NCI-H748 (cell line): ENCODE measurements around the gene ABHD2.

Experiments
- DNase-seq: peaks from one replicate; lab custom pipeline; 2025; ENCODE audit not compliant: unreplicated experiment; lab: John Stamatoyannopoulos, UW

ABHD2 gene

DNA sequence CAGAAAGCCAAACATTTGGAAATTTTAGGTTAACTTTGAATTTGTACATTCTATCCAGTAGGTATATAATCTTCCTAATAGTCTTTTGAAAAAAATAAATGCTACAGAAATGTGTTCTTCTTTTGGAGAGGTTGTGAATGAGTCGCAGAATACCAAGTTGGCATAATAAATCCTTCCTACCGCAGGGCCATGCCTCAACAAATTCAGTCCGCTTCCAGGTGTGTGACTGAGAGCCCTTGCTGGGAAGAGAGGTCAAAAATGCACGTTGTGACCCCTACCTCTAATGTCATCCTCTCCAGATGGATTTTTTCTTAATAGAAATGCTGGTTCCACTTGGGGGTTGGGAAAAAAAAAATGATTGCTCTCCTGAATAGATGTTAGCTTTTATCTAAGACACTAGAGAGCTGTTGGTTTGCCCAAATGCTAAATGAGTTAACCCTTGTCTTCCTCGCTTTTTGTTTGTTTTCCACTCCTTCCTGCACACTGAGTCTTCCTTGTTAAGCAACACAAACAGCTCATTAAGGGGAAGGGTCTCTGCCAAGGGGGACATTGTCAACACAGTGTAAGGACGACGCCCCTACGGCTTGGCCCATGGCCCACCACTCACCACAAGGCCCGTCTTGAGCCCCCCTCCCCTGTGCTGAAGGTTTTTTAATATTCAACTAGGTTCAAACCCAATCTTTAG is 99.2 kb downstream of the ABHD2 start:
- no peak for DNase-seq

DNA sequence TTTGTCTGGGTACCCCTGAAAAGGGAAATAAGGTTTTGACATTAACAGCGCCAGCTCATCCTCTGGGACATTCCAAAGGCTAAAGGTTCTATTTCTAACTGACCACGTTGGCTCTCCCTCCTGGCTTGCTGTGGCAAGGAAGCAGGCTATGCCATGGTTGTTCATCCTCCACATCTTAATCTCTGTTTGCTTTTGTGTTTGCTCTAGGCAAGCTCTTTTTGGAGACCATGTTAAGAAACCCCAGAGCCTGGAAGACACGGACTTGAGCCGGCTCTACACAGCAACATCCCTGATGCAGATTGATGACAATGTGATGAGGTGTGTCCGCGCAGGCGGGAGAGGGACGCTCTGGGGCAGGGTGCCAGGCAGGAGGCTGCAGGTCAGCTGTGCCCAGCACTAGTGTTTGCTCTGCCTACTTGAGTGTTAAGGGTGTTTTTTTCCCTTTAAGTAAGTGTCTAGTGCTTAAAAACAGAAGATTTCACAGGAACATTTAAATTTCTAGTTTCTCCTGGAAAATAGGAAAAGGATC is 99.8 kb downstream of the ABHD2 start:
- no peak for DNase-seq

DNA sequence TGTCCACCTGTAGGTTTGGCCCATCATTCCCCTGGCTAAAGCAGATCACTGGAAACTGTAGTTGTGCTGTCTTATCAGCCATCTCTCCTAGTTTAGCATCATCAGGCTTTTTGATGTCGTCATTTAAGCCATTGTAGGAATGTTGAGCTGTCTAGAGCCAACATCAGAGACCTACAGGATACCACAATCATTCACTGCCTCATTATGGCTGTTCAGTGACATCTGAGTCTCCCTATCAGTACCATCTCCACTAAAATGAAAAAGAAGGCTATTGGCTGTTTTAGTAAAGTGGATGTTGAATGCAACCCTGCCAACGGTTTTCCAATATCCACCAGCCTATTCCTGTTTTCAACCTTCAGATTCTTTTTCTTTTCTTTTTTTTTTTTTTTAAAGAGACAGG is 103.9 kb downstream of the ABHD2 start:
- DNase-seq, result no peak

- DNase-seq, result no peak
Observed at GRCh38 chr15:89192766-89193165, 104.5 kb downstream of the ABHD2 start.

DNA sequence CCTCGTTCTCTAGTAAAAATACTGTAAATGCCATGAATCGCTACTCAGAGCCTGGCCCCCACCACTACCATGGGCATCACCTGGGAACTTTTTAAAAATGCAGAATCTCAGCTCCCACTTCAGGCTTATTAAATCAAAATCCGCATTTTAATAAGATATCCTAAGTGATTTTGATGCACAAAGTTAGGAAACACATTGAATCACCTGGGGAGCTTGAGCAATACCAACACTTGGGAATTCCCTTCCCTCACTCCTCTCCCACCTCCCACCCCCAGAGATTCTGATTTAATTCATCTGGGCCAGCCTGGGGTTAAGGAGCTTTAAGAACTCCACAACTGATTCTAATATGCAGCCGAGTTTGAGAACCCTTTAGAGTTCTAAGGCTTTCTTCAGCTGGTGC is 106.4 kb downstream of the ABHD2 start:
- DNase-seq, result no peak

DNA sequence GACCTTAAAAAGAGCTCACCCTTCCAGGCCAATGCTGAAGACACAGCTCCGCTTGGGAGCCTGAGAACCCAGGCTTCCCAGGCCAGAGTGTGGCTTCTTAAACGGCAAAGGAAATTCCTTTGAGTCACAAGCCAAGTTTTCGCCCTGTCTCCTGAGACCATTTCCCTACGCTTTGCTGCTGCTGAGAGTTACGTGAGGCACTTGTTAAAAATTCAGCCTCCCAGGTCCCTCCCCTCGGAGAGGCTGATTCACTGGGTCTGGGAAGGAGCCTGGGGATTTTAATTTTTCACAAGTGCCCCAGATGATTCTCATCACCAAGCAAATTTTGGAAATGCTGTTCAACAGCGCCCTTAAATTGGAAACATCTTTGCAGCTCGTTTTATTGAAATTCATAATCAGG is 107.6 kb downstream of the ABHD2 start:
- no peak for DNase-seq

DNA sequence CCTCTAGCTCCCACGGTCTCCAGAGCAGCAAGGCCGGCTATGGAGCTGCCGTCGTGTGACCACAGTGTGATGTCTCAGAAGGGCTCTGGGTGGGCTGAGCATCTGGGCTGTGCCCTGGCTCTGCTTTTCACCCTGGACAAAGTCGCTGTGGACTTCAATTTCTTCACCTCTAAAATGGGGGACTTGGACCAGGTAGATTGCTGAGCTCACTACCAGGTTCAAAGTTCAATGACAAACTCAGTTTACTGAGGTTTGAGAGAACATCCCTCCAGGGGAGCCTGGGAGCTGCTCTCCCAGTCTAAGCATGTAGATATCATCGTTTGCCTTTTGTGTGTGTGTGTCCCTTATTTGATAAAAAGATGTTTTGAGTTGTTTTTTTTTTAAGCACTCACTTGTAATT is 108.0 kb downstream of the ABHD2 start:
- DNase-seq, result no peak

DNA sequence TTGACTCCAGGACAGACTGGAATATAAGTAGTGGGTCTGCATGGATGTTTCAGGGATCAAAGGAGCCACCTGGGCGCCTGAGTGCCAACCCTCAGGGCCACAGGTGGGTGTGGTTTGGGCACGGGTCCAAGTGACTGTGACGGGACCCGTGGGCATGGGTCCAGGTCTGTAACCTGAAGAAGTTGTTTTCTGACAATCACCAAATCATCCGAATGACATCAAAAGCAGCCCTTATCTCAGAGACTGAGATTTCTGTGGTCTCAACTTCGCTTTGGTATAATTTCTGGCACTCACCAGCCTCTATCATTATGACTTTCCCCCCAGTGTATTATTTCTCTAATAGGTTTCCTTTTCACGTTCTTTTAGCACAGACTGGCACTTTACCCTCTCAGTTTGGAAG is 108.7 kb downstream of the ABHD2 start:
- DNase-seq, result peak; percentile 12

GRCh38 chr15:89197503-89197971 is 109.3 kb downstream of the ABHD2 start:
- no peak for DNase-seq

DNA sequence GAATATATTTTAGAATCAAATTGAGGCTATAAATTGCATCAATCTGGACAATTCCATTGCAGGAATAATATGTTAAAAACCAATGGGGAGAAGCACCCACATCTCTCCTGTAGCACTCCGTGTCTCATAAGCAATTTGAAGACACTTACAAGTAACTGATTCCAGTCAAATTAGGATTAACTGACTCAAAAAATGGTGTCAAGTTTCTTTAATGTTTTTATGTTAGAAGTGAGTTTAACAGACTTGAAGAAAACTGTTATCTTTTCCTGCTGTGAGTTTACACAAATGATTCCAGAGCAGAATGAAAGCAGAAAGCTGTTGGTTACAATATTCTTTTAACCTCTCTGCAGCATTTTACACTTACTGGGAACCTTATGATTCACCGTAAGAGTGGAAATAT is 109.9 kb downstream of the ABHD2 start:
- no peak for DNase-seq

GRCh38 chr15:89198934-89199333 is 110.7 kb downstream of the ABHD2 start:
- no peak for DNase-seq

- no peak for DNase-seq
Observed at GRCh38 chr15:89199746-89200145, 111.5 kb downstream of the ABHD2 start.

GRCh38 chr15:89200182-89200581 is 111.9 kb downstream of the ABHD2 start:
- DNase-seq, result no peak

DNA sequence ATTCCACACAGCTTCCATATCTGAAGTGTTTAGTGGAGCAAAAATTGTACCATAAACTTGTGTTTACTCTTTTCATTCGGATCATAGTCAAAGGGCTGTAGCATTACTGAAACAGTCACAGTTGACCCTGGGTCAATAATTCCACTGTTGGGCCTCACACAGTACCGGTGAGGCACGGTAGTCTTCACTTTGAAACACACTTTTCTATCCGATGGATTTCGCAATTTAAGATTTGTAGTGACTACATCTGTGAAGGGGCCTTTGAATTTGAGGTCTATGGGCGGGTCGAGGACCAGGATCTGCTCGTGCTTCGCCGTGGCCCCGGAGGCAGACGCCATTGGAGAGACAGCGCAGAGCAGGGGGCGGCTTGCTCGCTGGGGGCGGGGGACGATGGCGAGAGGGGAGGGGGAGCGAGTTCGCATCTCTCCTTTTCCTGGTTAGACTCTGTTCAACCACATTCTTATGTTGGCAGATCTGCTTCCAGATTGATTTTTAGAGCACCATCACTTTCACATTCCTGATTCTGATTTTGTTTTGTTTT is 113.3 kb downstream of the ABHD2 start:
- no peak for DNase-seq

DNA sequence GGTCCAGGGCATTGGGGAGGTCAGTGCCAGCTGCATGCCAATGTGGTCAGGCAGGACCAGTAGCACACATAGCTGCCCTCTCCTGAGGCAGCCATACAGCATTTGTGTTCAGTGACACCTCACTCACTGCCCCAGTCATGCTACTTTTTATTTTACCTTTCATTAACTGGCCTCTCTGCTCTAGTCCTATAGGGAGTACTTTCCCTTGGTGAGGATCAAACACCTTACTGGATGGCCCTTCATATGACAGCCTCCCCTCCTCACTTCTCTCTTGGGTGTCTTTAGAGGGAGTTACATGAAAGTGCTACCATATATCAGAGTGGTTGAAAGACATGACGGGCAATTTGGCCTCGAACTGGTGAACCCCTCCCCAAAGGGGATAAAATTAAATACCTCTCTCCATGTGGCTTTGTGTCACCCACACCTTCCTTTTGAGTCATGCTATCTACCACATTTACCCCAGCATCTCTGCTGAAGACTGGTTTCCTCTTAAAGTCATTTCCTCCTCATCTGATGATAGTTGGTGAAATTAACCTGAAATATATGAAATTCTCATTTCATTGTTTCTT is 115.5 kb downstream of the ABHD2 start:
- DNase-seq, result no peak

DNA sequence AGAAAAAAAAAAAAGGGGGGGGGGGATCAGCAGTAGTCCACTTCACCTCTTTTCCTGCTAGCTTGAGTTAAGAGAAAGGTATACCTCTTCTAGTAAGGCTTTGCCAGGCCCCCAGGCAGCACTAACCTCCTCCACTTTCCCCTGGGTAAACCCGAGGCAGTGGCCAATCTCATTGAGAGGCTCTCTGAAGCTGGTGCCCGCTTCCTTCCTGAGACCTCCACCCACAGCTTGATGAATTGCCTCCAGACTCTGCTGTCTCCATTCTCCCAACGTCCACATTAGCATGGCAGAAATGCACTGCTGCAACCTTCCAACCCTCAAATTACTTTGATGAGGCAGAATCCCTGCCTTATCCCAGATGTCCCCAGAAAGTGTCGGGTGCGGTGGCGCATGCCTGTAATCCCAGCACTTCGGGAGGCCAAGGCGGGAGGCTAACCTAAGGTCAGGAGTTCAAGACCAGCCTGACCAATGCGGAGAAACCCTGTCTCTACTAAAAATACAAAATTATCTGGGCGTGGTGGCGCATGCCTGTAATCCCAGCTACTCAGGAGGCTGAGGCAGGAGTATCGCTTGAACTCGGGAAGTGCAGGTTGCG is 117.8 kb downstream of the ABHD2 start:
- DNase-seq, result no peak

GRCh38 chr15:89206908-89207331 is 118.7 kb downstream of the ABHD2 start:
- peak; percentile 60 for DNase-seq

DNA sequence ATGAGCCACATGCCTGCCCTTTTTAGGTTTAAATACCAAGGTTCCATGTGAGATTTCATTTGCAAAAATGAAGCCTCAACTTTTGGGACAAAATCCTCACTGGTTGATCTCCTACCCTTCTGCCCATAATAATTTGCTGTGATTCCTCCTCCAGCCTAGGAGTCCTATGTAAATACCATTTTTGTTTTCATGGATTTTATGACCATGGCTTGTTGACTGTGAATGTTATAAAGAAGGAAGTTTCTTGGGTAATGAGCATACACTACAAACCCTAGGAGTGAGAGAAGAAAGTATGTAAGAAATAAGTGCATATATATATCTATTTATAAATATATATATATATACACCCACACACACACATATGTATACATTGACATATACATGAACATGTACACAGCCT is 120.0 kb downstream of the ABHD2 start:
- DNase-seq, result no peak

- DNase-seq, result no peak
Observed at GRCh38 chr15:89209057-89209456, 120.8 kb downstream of the ABHD2 start.

DNA sequence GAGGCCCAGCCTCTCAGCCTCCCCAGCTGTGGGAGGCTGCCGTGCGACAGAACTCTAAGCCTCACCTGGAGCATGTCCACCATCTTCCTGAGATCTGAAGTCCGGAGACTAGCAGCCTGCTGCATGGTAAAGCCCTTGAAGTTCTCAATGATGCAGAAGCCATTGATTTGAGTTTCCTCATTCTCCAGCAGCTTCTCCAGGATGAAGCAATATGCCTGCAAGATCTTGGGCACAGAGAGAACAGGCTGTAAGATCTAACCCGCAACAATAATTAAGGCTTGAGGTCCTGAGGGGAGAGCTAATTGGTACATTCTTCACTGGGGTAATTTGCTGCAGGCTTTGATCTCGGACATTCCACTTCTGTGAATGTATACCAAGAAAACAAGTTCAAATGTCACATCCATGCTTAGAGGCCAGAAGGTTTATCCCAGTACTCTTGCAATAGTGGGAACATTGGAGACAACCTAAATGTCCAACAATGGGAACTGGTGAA is 123.5 kb downstream of the ABHD2 start:
- no peak for DNase-seq

DNA sequence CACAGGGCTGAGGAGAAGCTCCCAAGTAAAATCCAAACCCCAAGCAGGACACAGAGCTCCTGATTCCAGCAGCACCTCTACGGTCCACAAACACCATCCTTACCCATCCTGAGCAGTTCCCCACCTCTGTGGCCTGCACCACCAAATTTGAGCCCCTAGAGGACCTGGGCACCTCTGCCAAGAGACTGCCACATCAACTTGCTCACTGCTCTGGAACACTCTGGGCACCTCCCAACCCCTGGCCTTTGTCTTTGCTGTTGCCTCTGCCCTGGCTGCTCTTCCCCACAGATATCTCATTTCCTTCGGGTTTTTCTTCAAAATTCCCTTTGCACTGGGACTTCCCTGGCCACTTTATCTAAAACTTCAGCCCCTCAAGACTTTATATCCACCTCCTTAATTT is 127.4 kb downstream of the ABHD2 start:
- no peak for DNase-seq

DNA sequence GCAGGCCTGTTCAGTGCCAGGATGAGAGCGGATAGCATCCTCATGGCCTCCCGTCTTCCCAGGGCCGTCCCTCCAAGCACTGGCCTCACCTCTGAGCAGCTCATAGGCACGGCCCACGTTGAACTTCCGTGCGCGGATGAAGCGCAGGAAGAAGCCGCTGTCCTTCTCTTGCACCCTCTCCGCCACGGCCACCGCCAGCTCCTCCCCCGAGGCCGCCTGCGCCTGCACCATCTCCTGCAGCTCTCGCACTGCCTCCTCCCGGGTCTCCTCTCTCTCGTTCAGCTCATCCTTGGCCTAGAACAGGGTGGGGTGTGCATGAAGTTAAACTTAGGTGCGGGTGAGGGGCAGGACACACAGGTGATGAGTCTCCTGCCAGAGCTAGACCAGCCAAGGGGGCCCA is 128.8 kb downstream of the ABHD2 start:
- no peak for DNase-seq
